Measurements from ENCODE around the gene CFAP107.
"Not testable (repeated sequence)": the region's sequence is repeated elsewhere in the genome, so short reads cannot be mapped to it uniquely, and the experiment has no call there.

Gene CFAP107

DNA sequence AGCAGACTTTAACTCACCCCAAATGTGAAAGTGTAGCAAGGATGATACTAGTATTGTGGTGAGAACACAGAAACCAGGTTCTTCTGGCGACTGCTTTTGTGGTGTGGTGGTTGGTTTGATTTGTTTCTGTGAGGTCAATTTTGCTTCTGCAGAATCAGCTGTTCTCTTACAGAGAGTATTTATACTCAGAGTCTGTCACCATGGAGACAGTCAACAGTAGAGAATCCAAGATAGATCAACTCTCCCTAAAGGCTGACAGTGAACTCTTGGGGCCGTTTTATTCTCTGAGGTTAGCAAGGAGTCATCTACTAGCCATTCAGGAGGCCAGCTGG, at the start of gene CFAP107:
TSS of gene CFAP107 (plus strand) at position 209 of the 332 bp plus-strand sequence. CDS start 231 bp downstream, outside the sequence.
- H3K9me3 Mint-ChIP-seq = peaks cover 17 to 21% of the 10 kb centered on the region in 2 donors
- DNase-seq = no peak
- H3K27me3 Mint-ChIP-seq = peaks cover 24 to 34% of the 10 kb centered on the region in 2 donors
- no peaks in the 10 kb centered on the region for H3K4me1 Mint-ChIP-seq
- no peak within 1 kb of the TSS for H3K27ac Mint-ChIP-seq
- ATAC-seq (replicated peaks) = peak; percentile 19 to 22
- H3K4me3 Mint-ChIP-seq = no peak within 1 kb of the TSS
- no peaks in the 10 kb centered on the region for H3K36me3 Mint-ChIP-seq

GRCh38 chr1:12696658-12697057, 49.3 kb upstream of the CFAP107 start:
- DNase-seq = no peak
- peaks cover 20 to 28% of the 10 kb centered on the region in 2 donors for H3K27me3 Mint-ChIP-seq

DNA sequence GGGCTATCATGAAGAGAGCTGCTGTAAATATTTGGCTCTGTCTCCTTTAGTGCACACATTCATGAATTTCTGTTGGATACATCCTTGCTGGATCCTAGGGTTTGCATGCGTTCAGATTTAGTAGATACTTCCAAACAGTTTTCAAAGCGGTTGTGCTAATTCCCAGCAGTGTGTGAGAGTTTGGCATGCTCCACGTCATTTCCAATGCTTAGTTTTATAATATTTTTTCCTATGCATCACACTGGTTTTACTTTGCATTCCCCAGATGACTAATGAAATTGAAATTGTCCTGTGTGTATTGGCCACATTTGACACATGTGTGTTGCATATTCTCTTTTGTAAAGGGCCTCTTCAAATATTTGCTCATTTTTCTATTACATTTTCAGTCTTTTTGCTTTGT, 48.6 kb upstream of the CFAP107 start:
- no peak overlapping the region for H3K4me3 Mint-ChIP-seq
- H3K36me3 Mint-ChIP-seq = no peaks in the 10 kb centered on the region
- peaks cover 0 to 1% of the 10 kb centered on the region in 2 donors for H3K9me3 Mint-ChIP-seq
- no peak overlapping the region for H3K27ac Mint-ChIP-seq
- H3K4me1 Mint-ChIP-seq = no peaks in the 10 kb centered on the region
- DNase-seq (no peak), ATAC-seq (replicated peaks) (no peak)
- H3K27me3 Mint-ChIP-seq = peaks cover 20 to 28% of the 10 kb centered on the region in 2 donors

More at GRCh38 chr1:12696658-12697057, 49.3 kb upstream of the CFAP107 start:
- Mint-ChIP-seq H3K27ac (no peak overlapping the region), H3K4me3 (no peak overlapping the region), H3K4me1 (no peaks in the 10 kb centered on the region), H3K9me3 (peaks cover 0 to 1% of the 10 kb centered on the region in 2 donors), H3K36me3 (no peaks in the 10 kb centered on the region)
- no peak for ATAC-seq (replicated peaks)

- DNase-seq = no peak
- Mint-ChIP-seq H3K27me3 (peaks cover 13 to 15% of the 10 kb centered on the region in 2 donors), H3K4me1 (no peaks in the 10 kb centered on the region), H3K4me3 (no peak overlapping the region), H3K36me3 (peaks cover 0 to 3% of the 10 kb centered on the region in 2 donors), H3K27ac (no peak overlapping the region), H3K9me3 (peaks cover 13 to 19% of the 10 kb centered on the region in 2 donors)
- no peak for ATAC-seq (replicated peaks)
Measured at GRCh38 chr1:12703821-12704451, 42.1 kb upstream of the CFAP107 start.

GRCh38 chr1:12706061-12706460, 39.9 kb upstream of the CFAP107 start:
- H3K27me3 Mint-ChIP-seq = peaks cover 0 to 9% of the 10 kb centered on the region in 2 donors
- peaks cover 11 to 19% of the 10 kb centered on the region in 2 donors for H3K9me3 Mint-ChIP-seq
- no peak overlapping the region for H3K4me3 Mint-ChIP-seq
- H3K4me1 Mint-ChIP-seq = no peaks in the 10 kb centered on the region
- no peak overlapping the region for H3K27ac Mint-ChIP-seq
- ATAC-seq (replicated peaks) (no peak), DNase-seq (no peak)
- H3K36me3 Mint-ChIP-seq = peaks cover 0 to 3% of the 10 kb centered on the region in 2 donors

- Mint-ChIP-seq H3K27ac (no peak overlapping the region), H3K27me3 (peaks cover under 1 to 18% of the 10 kb centered on the region in 2 donors), H3K9me3 (peaks cover 3 to 9% of the 10 kb centered on the region in 2 donors), H3K4me3 (no peak overlapping the region), H3K36me3 (no peaks in the 10 kb centered on the region), H3K4me1 (no peaks in the 10 kb centered on the region)
- ATAC-seq (replicated peaks) (no peak), DNase-seq (no peak)
Measured at GRCh38 chr1:12708396-12709090, 37.5 kb upstream of the CFAP107 start.

DNA sequence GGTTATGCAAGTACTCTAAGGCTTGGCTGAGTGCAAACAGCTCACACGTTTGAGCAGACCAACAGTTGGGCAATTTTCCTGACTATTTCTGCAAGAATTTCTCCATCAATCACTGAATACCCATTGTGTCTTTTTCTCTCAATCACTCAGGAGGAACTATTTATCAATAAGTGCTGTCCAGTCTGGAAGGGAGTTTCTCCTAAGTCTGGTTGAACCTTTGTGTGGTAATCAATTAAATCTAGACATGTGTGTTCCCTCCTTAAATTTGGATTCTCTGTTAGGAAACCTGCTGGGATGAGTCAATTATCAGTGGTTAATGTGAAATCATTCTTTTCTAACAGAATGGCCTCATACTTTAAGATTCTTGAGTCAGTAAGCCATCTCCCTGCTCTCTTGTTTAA, 36.9 kb upstream of the CFAP107 start:
- Mint-ChIP-seq H3K27ac (no peak overlapping the region), H3K4me1 (no peaks in the 10 kb centered on the region), H3K36me3 (no peaks in the 10 kb centered on the region), H3K9me3 (peaks cover under 1 to 6% of the 10 kb centered on the region in 2 donors), H3K27me3 (peaks cover 6 to 24% of the 10 kb centered on the region in 2 donors), H3K4me3 (no peak overlapping the region)
- no peak for ATAC-seq (replicated peaks)
- no peak for DNase-seq

DNA sequence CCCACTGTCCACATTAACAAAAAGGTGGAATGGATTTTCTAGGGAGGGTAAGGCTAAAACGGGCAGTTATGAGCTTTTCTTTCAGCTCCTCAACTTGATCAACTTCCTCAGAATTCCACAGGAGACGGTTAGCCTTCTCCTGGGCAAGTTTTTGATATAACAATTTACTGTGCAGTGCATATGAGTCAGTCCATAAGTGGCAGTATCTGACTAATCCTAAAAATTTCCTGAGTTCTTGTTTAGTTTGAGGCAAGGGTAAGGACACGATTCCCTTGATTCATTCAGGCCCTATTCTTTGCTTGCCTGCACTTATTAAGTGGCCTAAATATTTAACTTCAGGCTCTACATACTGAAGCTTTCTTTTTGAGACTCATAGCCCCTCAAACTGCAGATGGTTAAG, 36.3 kb upstream of the CFAP107 start:
- Mint-ChIP-seq H3K4me3 (no peak overlapping the region), H3K9me3 (peaks cover 0 to 4% of the 10 kb centered on the region in 2 donors), H3K27me3 (peaks cover 6 to 24% of the 10 kb centered on the region in 2 donors), H3K27ac (no peak overlapping the region), H3K36me3 (no peaks in the 10 kb centered on the region), H3K4me1 (no peaks in the 10 kb centered on the region)
- ATAC-seq (replicated peaks) (no peak), DNase-seq (no peak)

DNA sequence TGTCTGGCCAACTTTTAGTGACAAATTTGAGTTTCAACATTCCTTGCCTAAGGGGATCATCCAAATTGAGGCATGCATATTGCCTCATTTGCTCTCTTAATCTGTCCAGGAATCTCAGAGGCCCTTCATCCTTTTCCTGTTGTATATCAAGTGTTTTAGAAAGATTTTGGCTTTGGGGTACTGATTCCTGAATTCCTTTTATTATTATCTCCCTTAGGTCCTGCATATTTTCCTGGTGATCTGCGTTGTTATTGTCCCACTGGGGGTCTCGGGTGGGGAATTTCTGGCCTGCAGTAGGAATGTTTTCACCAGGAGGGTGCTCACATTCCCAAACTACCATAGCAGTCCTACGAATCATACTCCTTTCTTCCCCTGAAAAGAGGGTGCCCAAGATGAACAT, 34.5 kb upstream of the CFAP107 start:
- Mint-ChIP-seq H3K27me3 (peaks cover 6 to 24% of the 10 kb centered on the region in 2 donors), H3K9me3 (no peaks in the 10 kb centered on the region), H3K27ac (no peak overlapping the region), H3K4me1 (no peaks in the 10 kb centered on the region), H3K36me3 (no peaks in the 10 kb centered on the region), H3K4me3 (no peak overlapping the region)
- ATAC-seq (replicated peaks) (no peak), DNase-seq (no peak)

GRCh38 chr1:12712076-12712475, 33.9 kb upstream of the CFAP107 start:
- no peak overlapping the region for H3K4me3 Mint-ChIP-seq
- no peak for ATAC-seq (replicated peaks)
- H3K9me3 Mint-ChIP-seq = no peaks in the 10 kb centered on the region
- DNase-seq = no peak
- no peak overlapping the region for H3K27ac Mint-ChIP-seq
- no peaks in the 10 kb centered on the region for H3K4me1 Mint-ChIP-seq
- no peaks in the 10 kb centered on the region for H3K36me3 Mint-ChIP-seq
- peaks cover 6 to 24% of the 10 kb centered on the region in 2 donors for H3K27me3 Mint-ChIP-seq

DNA sequence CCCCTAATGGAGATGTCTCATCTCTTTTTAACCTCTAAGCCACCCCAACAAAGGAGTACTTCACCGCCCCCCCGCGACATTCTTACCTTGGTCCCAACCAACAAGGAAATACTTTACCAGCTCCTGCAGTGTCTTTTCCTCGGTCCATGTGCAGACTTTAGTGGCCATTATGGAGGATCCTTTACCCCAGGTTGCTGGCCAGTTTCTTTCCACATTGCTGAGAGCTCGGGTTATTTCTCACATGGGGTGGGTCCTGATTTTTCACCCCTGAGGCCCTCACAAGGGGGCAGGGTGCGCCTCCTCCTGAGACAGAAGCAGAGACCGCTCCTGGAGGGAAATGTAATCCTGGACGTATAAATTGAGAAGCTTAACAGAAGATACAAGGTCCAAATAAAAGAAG, 33.1 kb upstream of the CFAP107 start:
- Mint-ChIP-seq H3K4me3 (no peak overlapping the region), H3K9me3 (no peaks in the 10 kb centered on the region), H3K27me3 (peaks cover 11 to 32% of the 10 kb centered on the region in 2 donors), H3K36me3 (no peaks in the 10 kb centered on the region), H3K27ac (no peak overlapping the region), H3K4me1 (no peaks in the 10 kb centered on the region)
- ATAC-seq (replicated peaks) (no peak), DNase-seq (no peak)

GRCh38 chr1:12713651-12714050, 32.3 kb upstream of the CFAP107 start:
- ATAC-seq (replicated peaks); H3K4me1 Mint-ChIP-seq; H3K36me3 Mint-ChIP-seq; H3K9me3 Mint-ChIP-seq; DNase-seq; H3K4me3 Mint-ChIP-seq; H3K27ac Mint-ChIP-seq: not testable (repeated sequence)
- peaks cover 11 to 33% of the 10 kb centered on the region in 2 donors for H3K27me3 Mint-ChIP-seq

- ATAC-seq (replicated peaks) (no peak), DNase-seq (no peak)
- no peak overlapping the region for H3K27ac Mint-ChIP-seq
- no peak overlapping the region for H3K4me3 Mint-ChIP-seq
- H3K36me3 Mint-ChIP-seq = no peaks in the 10 kb centered on the region
- peaks cover 11 to 41% of the 10 kb centered on the region in 2 donors for H3K27me3 Mint-ChIP-seq
- no peaks in the 10 kb centered on the region for H3K4me1 Mint-ChIP-seq
- no peaks in the 10 kb centered on the region for H3K9me3 Mint-ChIP-seq
Measured at GRCh38 chr1:12714710-12715475, 31.1 kb upstream of the CFAP107 start.

GRCh38 chr1:12715896-12716437, 30.0 kb upstream of the CFAP107 start, which contains the start of gene AADACL3:
TSS of gene AADACL3 (plus strand) at chr1:12716110. CDS start at chr1:12716177, 67 bp downstream.
- H3K9me3 Mint-ChIP-seq = no peaks in the 10 kb centered on the region
- no peak within 1 kb of the TSS for H3K4me3 Mint-ChIP-seq
- H3K36me3 Mint-ChIP-seq = no peaks in the 10 kb centered on the region
- H3K4me1 Mint-ChIP-seq = no peaks in the 10 kb centered on the region
- DNase-seq = no peak
- peaks cover 16 to 45% of the 10 kb centered on the region in 2 donors for H3K27me3 Mint-ChIP-seq
- H3K27ac Mint-ChIP-seq = no peak within 1 kb of the TSS
- no peak for ATAC-seq (replicated peaks)
